Measurements from ENCODE around the gene NFIB. TPM values are rescaled to one million over a fixed set of nuclear protein-coding genes. Genes with fewer than 3 reads are reported as not detected.

NFIB gene
- total and polyA plus RNA-seq, 10 of the 15 experiments (the other 5 are each of a cell fraction or from before 2014, with no cell fraction given) = under 0.01 to 0.19 (median 0.05) TPM; not detected in 3

- FAIRE-seq = no peak
- H3K4me3 ChIP-seq = no peak overlapping the region
- intact Hi-C loops (cut with micrococcal nuclease; ENCODE audit: unreplicated experiment) = no loop called here
- no peak overlapping the region for H3K27ac ChIP-seq (ENCODE audit: control insufficient read depth, insufficient read depth)
- no peak overlapping the region for H3K9ac ChIP-seq (ENCODE audit: control insufficient read depth, insufficient read depth, low read length)
- H4K20me1 ChIP-seq (ENCODE audit: control insufficient read depth, insufficient read depth) = no peaks in the 10 kb centered on the region
- ATAC-seq = no peak
- H3K36me3 ChIP-seq (ENCODE audit: control insufficient read depth in 2 of 2, insufficient read depth in 2 of 2, low read length in 1 of 2) = no peaks in the 10 kb centered on the region
- no TSS peak for BruUV-seq (replicated peaks)
- 47% methylated on average over 6 of the region's 6 CpGs for WGBS (ENCODE audit: insufficient coverage, insufficient replicate concordance, low lambda C conversion rate, missing lambda C conversion rate)
- RAD21 ChIA-PET (ENCODE audit: unreplicated experiment) = no interaction called here
- no peaks in the 10 kb centered on the region for H3K79me2 ChIP-seq (ENCODE audit: control insufficient read depth, insufficient read depth, low read length)
- H3K4me2 ChIP-seq (ENCODE audit: control insufficient read depth, insufficient read depth) = no peak overlapping the region
- H3K4me1 ChIP-seq (ENCODE audit: control insufficient read depth, insufficient read depth, low read length) = no peaks in the 10 kb centered on the region
- H3K9me3 ChIP-seq (replicated peaks; ENCODE audit: control insufficient read depth, insufficient read depth, low read length) = no peaks in the 10 kb centered on the region
- no peak overlapping the region for H2AFZ ChIP-seq (ENCODE audit: control insufficient read depth, low read depth, low read length)
- TF ChIP-seq JUND (IDR thresholded peaks at IDR 0.05; ENCODE audit: low read depth, low read length) = no peak
- no peak for TF ChIP-seq KAT2A (conservative IDR thresholded peaks at IDR 0.05; ENCODE audit: control insufficient read depth, low read depth, low read length)
- TF ChIP-seq NR2C2 (IDR thresholded peaks at IDR 0.05; ENCODE audit: borderline replicate concordance, control insufficient read depth, insufficient read length, low read depth) = no peak
- no peak for TF ChIP-seq USF1 (IDR thresholded peaks at IDR 0.05; ENCODE audit: borderline replicate concordance, extremely low read length, insufficient read depth, low read depth, low read length)
- TF ChIP-seq CBX5 (IDR thresholded peaks at IDR 0.05; ENCODE audit: low read depth) = no peak
- TF ChIP-seq E2F4 (IDR thresholded peaks at IDR 0.05; ENCODE audit: low read depth, low read length) = no peak
- no peak for TF ChIP-seq BMI1 (IDR thresholded peaks at IDR 0.05; ENCODE audit: borderline replicate concordance)
- TF ChIP-seq BCLAF1 (IDR thresholded peaks at IDR 0.05) = no peak
- no peak for TF ChIP-seq ZNF592 (IDR thresholded peaks at IDR 0.05)
- in situ Hi-C loops (cut with MboI) = no loop called here
- DNase-seq (ENCODE audit: low read depth, low spot score) = no peak
- POLR2A ChIA-PET = no interaction called here
- H3K27me3 ChIP-seq (replicated peaks in 1 of 2; ENCODE audit: control insufficient read depth in 2 of 2, insufficient read depth in 2 of 2, low read length in 1 of 2) = no peaks in the 10 kb centered on the region; a peak in 1 of 4 replicates
- CTCF ChIA-PET = no interaction called here
- SMC1A ChIA-PET (ENCODE audit: uncharacterized antibody, unreplicated experiment) = no interaction called here
These were observed 7.8 kb downstream of the NFIB start for GRCh38 chr9:14306188-14306587.

All from GM12878 (cell line).